Measurements from ENCODE around the gene ITGA5.

GRCh38 chr12:54427106-54427505 lies 8.0 kb upstream of the ITGA5 start:
- no peak for TF ChIP-seq POLR2AphosphoS5 (IDR thresholded peaks at IDR 0.05; ENCODE audit: low read depth, low read length)
- TF ChIP-seq, protein P1, sequence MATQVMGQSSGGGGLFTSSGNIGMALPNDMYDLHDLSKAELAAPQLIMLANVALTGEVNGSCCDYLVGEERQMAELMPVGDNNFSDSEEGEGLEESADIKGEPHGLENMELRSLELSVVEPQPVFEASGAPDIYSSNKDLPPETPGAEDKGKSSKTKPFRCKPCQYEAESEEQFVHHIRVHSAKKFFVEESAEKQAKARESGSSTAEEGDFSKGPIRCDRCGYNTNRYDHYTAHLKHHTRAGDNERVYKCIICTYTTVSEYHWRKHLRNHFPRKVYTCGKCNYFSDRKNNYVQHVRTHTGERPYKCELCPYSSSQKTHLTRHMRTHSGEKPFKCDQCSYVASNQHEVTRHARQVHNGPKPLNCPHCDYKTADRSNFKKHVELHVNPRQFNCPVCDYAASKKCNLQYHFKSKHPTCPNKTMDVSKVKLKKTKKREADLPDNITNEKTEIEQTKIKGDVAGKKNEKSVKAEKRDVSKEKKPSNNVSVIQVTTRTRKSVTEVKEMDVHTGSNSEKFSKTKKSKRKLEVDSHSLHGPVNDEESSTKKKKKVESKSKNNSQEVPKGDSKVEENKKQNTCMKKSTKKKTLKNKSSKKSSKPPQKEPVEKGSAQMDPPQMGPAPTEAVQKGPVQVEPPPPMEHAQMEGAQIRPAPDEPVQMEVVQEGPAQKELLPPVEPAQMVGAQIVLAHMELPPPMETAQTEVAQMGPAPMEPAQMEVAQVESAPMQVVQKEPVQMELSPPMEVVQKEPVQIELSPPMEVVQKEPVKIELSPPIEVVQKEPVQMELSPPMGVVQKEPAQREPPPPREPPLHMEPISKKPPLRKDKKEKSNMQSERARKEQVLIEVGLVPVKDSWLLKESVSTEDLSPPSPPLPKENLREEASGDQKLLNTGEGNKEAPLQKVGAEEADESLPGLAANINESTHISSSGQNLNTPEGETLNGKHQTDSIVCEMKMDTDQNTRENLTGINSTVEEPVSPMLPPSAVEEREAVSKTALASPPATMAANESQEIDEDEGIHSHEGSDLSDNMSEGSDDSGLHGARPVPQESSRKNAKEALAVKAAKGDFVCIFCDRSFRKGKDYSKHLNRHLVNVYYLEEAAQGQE (IDR thresholded peaks at IDR 0.05; ENCODE audit: insufficient read depth in 1 of 2, low read depth in 2 of 2, low read length in 2 of 2) = no peak

Measured in PFSK-1 (cell line).